ENCODE data around the gene P4HA3. TPM values are rescaled to one million over a fixed set of nuclear protein-coding genes. Genes with fewer than 3 reads are reported as not detected.
A peak's percentile ranks its signal among the peaks of the same experiment; 100 is the strongest.

P4HA3 gene
- total RNA-seq, 4 donors from 2014 or later = not detected

- Histone ChIP-seq H3K27ac (no peak overlapping the region), H3K4me1 (no peaks in the 10 kb centered on the region), H3K4me3 (no peak overlapping the region), H3K9me3 (no peaks in the 10 kb centered on the region), H3K27me3 (no peaks in the 10 kb centered on the region), H3K36me3 (peaks cover 0 to 14% (median 0%) of the 10 kb centered on the region in 3 donors)
- no peak for DNase-seq
- TF ChIP-seq, protein P1, sequence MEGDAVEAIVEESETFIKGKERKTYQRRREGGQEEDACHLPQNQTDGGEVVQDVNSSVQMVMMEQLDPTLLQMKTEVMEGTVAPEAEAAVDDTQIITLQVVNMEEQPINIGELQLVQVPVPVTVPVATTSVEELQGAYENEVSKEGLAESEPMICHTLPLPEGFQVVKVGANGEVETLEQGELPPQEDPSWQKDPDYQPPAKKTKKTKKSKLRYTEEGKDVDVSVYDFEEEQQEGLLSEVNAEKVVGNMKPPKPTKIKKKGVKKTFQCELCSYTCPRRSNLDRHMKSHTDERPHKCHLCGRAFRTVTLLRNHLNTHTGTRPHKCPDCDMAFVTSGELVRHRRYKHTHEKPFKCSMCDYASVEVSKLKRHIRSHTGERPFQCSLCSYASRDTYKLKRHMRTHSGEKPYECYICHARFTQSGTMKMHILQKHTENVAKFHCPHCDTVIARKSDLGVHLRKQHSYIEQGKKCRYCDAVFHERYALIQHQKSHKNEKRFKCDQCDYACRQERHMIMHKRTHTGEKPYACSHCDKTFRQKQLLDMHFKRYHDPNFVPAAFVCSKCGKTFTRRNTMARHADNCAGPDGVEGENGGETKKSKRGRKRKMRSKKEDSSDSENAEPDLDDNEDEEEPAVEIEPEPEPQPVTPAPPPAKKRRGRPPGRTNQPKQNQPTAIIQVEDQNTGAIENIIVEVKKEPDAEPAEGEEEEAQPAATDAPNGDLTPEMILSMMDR (IDR thresholded peaks at IDR 0.05) = no peak
- no peak for TF ChIP-seq POLR2A (IDR thresholded peaks at IDR 0.05)
These were observed 53.4 kb downstream of the P4HA3 start for GRCh38 chr11:74257959-74258553.

DNA sequence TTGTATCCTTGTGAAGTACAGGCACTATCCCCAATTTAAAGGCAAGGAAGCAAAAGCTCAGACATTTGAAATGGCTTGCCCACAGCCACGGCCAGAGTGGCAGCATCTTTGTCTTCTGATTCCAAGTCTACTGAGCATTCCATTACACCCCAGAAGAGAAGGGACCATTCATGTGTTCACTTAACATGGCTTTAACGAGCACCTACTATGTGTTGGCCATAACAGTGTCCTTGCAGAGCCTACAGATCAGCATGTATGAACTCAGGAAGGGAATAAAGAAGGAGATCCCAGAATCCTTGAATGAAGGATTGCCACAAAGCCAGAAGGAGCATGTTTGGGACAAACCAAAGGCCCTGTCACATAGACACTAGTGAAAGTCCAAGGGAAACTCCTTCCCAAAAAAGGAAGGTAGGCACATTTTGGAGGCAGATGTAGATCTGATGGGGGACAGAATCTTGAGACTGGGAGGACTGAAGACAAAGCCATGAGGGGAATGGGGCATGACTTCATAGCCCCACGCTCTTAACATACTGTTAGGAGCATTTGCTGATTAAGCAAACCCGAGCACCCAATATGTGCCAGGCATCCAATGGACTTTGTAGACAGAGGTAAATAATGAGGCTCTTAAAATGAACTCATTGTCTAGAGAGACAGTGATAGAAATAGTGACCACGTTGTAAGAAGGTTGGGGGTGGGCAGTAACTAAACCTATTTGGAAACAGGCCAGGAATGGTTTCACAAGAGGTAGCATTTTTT, 54.9 kb downstream of the P4HA3 start:
- H3K9me3 ChIP-seq = no peaks in the 10 kb centered on the region
- peaks cover 0 to 20% (median 0%) of the 10 kb centered on the region in 3 donors for H3K36me3 ChIP-seq
- no peak for DNase-seq
- H3K4me1 ChIP-seq = no peaks in the 10 kb centered on the region
- H3K27me3 ChIP-seq = no peaks in the 10 kb centered on the region
- H3K4me3 ChIP-seq = no peak overlapping the region
- no peak overlapping the region for H3K27ac ChIP-seq
- TF ChIP-seq, protein P1 (IDR thresholded peaks at IDR 0.05) = no peak
- TF ChIP-seq POLR2A (IDR thresholded peaks at IDR 0.05) = no peak

DNA sequence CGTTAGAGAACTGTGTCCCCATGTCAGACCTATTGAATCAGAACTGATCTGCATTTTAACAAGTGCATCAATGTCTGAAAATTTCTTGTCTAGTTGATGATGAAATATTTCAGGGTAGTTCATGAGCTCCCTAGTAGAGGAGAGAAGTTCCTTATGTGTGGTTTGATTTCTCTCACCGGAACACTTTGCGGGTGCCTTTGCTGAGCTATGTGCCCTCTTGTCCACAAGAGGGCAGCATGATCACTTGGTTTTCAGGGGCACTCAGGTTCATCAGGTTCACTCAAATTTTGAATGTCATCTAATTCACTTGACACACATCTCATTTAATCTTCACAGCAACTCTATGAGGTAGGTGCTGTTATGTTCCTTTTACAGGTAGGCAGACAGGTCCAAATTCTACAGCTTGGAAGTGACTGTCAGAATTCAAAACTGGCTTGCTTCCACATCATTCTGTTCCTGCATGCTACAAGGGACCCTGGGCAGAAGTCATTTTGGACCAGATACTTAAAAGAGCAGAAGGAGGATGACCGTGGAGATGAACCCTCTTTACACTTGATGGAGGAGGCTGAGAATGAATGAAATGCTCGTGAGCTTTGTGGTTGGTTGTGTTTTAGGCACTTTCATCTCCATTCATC, 55.6 kb downstream of the P4HA3 start:
- peaks cover 0 to 27% (median 0%) of the 10 kb centered on the region in 3 donors for H3K36me3 ChIP-seq
- H3K4me1 ChIP-seq = no peaks in the 10 kb centered on the region
- no peaks in the 10 kb centered on the region for H3K9me3 ChIP-seq
- peak in 2 of 3 donors; percentile 25 to 78 for DNase-seq
- no peak overlapping the region for H3K27ac ChIP-seq
- TF ChIP-seq, protein P1 (IDR thresholded peaks at IDR 0.05) = peak; percentile 72 to 88 (median 85)
- TF ChIP-seq POLR2A (IDR thresholded peaks at IDR 0.05) = no peak
- no peaks in the 10 kb centered on the region for H3K27me3 ChIP-seq
- H3K4me3 ChIP-seq = no peak overlapping the region

DNA sequence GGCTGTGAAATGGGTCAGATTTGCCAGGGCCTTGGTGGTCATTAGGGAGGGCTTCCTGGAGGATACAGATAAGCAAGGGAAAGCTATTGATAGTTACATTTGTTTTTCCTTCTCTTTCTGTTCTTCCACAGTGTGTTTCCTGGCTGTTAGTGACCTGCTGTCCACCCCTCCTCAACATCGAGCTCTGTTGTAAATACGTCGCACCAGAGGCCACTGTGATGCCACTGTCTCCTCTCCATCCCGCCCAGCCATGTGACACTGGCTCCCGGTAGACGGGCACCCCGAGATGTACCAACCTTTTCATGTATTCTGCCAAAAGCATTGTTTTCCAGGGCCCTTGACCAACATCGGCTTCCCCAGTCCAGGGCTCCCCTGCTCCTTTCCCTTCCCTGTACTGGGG, 58.1 kb downstream of the P4HA3 start:
- H3K36me3 ChIP-seq = peaks cover 0 to 51% (median 0%) of the 10 kb centered on the region in 3 donors

GRCh38 chr11:74249496-74249895, 61.9 kb downstream of the P4HA3 start:
- no peaks in the 10 kb centered on the region for H3K9me3 ChIP-seq
- DNase-seq = no peak
- no peaks in the 10 kb centered on the region for H3K27me3 ChIP-seq
- peaks cover 0 to 73% (median 0%) of the 10 kb centered on the region in 3 donors for H3K36me3 ChIP-seq
- H3K4me3 ChIP-seq = no peak overlapping the region
- no peak overlapping the region for H3K27ac ChIP-seq
- H3K4me1 ChIP-seq = no peaks in the 10 kb centered on the region
- TF ChIP-seq POLR2A (IDR thresholded peaks at IDR 0.05) = no peak
- TF ChIP-seq, protein P1 (IDR thresholded peaks at IDR 0.05) = no peak

More for the DNA sequence above, 58.1 kb downstream of the P4HA3 start:
- no peak for TF ChIP-seq POLR2A (IDR thresholded peaks at IDR 0.05)
- TF ChIP-seq, protein P1 (IDR thresholded peaks at IDR 0.05) = no peak
- Histone ChIP-seq H3K27me3 (no peaks in the 10 kb centered on the region), H3K27ac (no peak overlapping the region), H3K4me1 (no peaks in the 10 kb centered on the region), H3K9me3 (no peaks in the 10 kb centered on the region), H3K4me3 (no peak overlapping the region)
- DNase-seq = no peak

Data from Peyer's patch (tissue), 4 donors.